Neural cell (in vitro differentiated cells): ENCODE measurements around the gene OTOA.

ENCODE experiments used
- EP300 ChIP-seq: fragments of 450-650 bp; conservative IDR thresholded peaks from 2 replicates; pipeline ENCODE4 v1.6.1; 2014; ENCODE audit warnings: antibody characterized with exemption, mild to moderate bottlenecking, moderate library complexity; ENCODE audit not compliant: poor library complexity, severe bottlenecking
- EZH2 ChIP-seq: fragments of 200-600, 300-800 bp; shearing (Covaris generic), sonication (generic); IDR thresholded peaks from 2 replicates; pipeline ENCODE4 v1.6.1; 2014; ENCODE audit warnings: antibody characterized with exemption, low read length, borderline replicate concordance, mild to moderate bottlenecking; ENCODE audit not compliant: insufficient read depth, poor library complexity, severe bottlenecking
- MXI1 ChIP-seq: fragments of 450-650 bp; conservative IDR thresholded peaks from 2 replicates; pipeline ENCODE4 v1.6.1; 2014; ENCODE audit warnings: antibody characterized with exemption, mild to moderate bottlenecking; ENCODE audit not compliant: poor library complexity, severe bottlenecking
- POLR2AphosphoS5 ChIP-seq: IDR thresholded peaks from 2 replicates; pipeline ENCODE4 v1.6.1; 2012
- SMC3 ChIP-seq: fragments of 450-650 bp; conservative IDR thresholded peaks from 2 replicates; pipeline ENCODE4 v1.6.1; 2014; ENCODE audit warnings: antibody characterized with exemption, mild to moderate bottlenecking, moderate library complexity; ENCODE audit not compliant: poor library complexity
- TF ChIP-seq, protein P1 (sequence below): fragments of 450-650 bp; IDR thresholded peaks from 2 replicates; pipeline ENCODE4 v1.5.1; 2014; ENCODE audit warnings: antibody characterized with exemption, mild to moderate bottlenecking, moderate library complexity; ENCODE audit not compliant: poor library complexity, severe bottlenecking
- TF ChIP-seq, protein P2 (sequence below): IDR thresholded peaks from 2 replicates; pipeline ENCODE4 v1.6.1; 2012; ENCODE audit warnings: borderline replicate concordance

DNA sequence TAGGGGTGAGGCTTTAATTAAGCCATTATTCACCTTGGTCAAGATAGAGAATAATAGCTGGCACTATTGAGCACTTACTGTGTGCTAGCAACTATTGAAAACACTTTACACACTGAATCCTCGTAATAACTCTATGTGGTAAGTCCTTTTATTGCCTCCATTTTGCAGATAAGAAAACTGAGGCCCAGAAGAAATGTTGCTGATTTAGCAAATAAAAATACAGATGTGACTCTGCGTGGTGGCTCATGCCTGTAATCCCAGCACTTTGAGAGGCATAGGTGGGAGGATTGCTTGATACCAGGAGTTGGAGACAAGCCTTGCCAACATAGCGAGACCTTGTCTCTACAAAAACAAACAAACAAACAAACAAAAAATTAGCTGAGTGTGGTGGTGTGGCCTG, 19.4 kb downstream of the OTOA start:
- TF ChIP-seq, protein P1, sequence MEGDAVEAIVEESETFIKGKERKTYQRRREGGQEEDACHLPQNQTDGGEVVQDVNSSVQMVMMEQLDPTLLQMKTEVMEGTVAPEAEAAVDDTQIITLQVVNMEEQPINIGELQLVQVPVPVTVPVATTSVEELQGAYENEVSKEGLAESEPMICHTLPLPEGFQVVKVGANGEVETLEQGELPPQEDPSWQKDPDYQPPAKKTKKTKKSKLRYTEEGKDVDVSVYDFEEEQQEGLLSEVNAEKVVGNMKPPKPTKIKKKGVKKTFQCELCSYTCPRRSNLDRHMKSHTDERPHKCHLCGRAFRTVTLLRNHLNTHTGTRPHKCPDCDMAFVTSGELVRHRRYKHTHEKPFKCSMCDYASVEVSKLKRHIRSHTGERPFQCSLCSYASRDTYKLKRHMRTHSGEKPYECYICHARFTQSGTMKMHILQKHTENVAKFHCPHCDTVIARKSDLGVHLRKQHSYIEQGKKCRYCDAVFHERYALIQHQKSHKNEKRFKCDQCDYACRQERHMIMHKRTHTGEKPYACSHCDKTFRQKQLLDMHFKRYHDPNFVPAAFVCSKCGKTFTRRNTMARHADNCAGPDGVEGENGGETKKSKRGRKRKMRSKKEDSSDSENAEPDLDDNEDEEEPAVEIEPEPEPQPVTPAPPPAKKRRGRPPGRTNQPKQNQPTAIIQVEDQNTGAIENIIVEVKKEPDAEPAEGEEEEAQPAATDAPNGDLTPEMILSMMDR: no peak
- TF ChIP-seq EZH2 (no peak), EP300 (no peak), MXI1 (no peak), POLR2AphosphoS5 (no peak), SMC3 (no peak)
- TF ChIP-seq, protein P2, sequence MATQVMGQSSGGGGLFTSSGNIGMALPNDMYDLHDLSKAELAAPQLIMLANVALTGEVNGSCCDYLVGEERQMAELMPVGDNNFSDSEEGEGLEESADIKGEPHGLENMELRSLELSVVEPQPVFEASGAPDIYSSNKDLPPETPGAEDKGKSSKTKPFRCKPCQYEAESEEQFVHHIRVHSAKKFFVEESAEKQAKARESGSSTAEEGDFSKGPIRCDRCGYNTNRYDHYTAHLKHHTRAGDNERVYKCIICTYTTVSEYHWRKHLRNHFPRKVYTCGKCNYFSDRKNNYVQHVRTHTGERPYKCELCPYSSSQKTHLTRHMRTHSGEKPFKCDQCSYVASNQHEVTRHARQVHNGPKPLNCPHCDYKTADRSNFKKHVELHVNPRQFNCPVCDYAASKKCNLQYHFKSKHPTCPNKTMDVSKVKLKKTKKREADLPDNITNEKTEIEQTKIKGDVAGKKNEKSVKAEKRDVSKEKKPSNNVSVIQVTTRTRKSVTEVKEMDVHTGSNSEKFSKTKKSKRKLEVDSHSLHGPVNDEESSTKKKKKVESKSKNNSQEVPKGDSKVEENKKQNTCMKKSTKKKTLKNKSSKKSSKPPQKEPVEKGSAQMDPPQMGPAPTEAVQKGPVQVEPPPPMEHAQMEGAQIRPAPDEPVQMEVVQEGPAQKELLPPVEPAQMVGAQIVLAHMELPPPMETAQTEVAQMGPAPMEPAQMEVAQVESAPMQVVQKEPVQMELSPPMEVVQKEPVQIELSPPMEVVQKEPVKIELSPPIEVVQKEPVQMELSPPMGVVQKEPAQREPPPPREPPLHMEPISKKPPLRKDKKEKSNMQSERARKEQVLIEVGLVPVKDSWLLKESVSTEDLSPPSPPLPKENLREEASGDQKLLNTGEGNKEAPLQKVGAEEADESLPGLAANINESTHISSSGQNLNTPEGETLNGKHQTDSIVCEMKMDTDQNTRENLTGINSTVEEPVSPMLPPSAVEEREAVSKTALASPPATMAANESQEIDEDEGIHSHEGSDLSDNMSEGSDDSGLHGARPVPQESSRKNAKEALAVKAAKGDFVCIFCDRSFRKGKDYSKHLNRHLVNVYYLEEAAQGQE: no peak
